ENCODE measurements around the gene PRR12. TPM values are rescaled to one million over a fixed set of nuclear protein-coding genes. Genes with fewer than 3 reads are reported as not detected.

The PRR12 gene
- total and polyA plus RNA-seq, 2 donors (not counting 3 experiments of a cell fraction or from before 2014, with no cell fraction given) = 1.9 to 37.0 TPM

DNA sequence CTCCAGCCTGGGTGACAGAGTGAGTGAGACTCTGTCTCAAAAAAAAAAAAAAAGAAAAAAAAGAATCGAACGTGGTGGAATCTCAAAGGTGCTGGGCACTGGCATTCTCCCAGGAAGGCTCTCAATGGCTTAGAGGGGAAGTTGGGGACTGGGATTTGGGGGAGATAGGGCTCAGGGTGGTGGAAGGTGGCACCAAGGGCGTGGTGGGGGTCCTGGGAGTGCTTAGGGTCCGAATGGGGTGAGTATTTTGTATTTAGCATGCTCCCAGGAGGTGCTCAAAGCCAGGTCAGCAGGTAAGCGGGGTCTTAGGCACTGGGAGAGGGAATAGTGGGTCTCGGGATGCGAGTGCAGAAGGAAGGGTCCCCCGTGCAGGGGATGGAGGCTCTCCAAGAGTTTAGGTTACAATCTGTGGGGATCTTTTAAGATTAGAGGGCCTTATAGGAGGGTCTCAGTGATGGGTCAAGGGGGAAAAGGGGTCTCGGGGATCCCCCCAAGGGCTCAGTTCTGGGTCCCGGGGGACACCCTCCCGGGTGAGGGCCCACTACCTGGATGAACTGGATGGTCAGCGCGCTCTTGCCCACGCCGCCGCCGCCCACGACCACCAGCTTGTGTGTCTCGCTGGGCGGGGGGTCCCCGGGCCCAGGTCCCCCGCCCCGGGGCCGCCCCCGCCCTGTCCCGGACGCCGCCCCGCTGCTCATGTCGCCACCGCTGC is 48.6 kb downstream of the PRR12 start:
- no peak for DNase-seq (ENCODE audit: low read depth, low spot score)
- Histone ChIP-seq H3K9ac (replicated peaks; ENCODE audit: extremely low read depth, insufficient read depth, low read length) (peak overlapping the region; percentile 80), H3K4me3 (replicated peaks in 1 of 3; ENCODE audit: insufficient read depth in 1 of 3, low read depth in 1 of 3, low read length in 3 of 3) (peak overlapping the region; percentile 57 to 83 (median 72)), H3K27ac (ENCODE audit: insufficient read depth, low read depth, low read length) (peak overlapping the region; percentile 56), H3K4me1 (ENCODE audit: control insufficient read depth, extremely low read depth, insufficient read depth, low read length) (peaks cover 33% of the 10 kb centered on the region), H2AFZ (ENCODE audit: low read depth, low read length) (no peak overlapping the region), H4K20me1 (replicated peaks; ENCODE audit: control insufficient read depth, extremely low read depth, insufficient read depth, low read length) (no peaks in the 10 kb centered on the region), H3K36me3 (ENCODE audit: control insufficient read depth in 2 of 2, extremely low read depth in 1 of 2, insufficient read depth in 2 of 2, low read length in 2 of 2) (peaks cover 0 to 2% of the 10 kb centered on the region in 2 experiments), H3K9me1 (replicated peaks; ENCODE audit: control insufficient read depth, extremely low read depth, insufficient read depth, low read length) (no peaks in the 10 kb centered on the region), H3K27me3 (ENCODE audit: control insufficient read depth in 2 of 2, insufficient read depth in 2 of 2, low read length in 2 of 2) (no peaks in the 10 kb centered on the region), H3K79me2 (ENCODE audit: control insufficient read depth, insufficient read depth, low read length) (peaks cover 38% of the 10 kb centered on the region), H3K4me2 (ENCODE audit: insufficient read depth, low read length) (peak overlapping the region; percentile 60), H3K9me3 (replicated peaks; ENCODE audit: control insufficient read depth, insufficient read depth, low read length) (no peaks in the 10 kb centered on the region)
- TF ChIP-seq, protein P1, sequence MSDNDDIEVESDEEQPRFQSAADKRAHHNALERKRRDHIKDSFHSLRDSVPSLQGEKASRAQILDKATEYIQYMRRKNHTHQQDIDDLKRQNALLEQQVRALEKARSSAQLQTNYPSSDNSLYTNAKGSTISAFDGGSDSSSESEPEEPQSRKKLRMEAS (IDR thresholded peaks at IDR 0.05; ENCODE audit: insufficient read depth, insufficient read length) = no peak
- TF ChIP-seq POLR2AphosphoS5 (IDR thresholded peaks at IDR 0.05; ENCODE audit: insufficient read depth, low read depth, low read length) = peak; percentile 50
- ChIA-PET CTCF (interaction anchor here (0.7 to 1.5 kb wide), 8 partner anchors 8 to 42 kb away, joined by 3 to 11 read pairs (median 4); no protein-coding TSS in a partner anchor), POLR2A (interaction anchor here (0.5 to 1.9 kb wide), 11 partner anchors 8 to 152 kb away, joined by 3 to 15 read pairs (median 6); partner anchors contain the start of genes AP2A1, NOSIP, PRMT1 and RPL13A)
- TSS peak; percentile 8 for BruUV-seq (replicated peaks)
- intact Hi-C loops (cut with micrococcal nuclease) = loop anchor here (1.0 to 5.0 kb wide), 11 partner anchors 26 to 289 kb away; partner anchors contain the start of genes AKT1S1, ALDH16A1, ATF5 and BCL2L12
- no peak for FAIRE-seq
- dilution Hi-C loops (cut with MboI; ENCODE audit: extremely low pct_ligation_motif_present, low sequenced_read_pairs) = no loop called here

DNA sequence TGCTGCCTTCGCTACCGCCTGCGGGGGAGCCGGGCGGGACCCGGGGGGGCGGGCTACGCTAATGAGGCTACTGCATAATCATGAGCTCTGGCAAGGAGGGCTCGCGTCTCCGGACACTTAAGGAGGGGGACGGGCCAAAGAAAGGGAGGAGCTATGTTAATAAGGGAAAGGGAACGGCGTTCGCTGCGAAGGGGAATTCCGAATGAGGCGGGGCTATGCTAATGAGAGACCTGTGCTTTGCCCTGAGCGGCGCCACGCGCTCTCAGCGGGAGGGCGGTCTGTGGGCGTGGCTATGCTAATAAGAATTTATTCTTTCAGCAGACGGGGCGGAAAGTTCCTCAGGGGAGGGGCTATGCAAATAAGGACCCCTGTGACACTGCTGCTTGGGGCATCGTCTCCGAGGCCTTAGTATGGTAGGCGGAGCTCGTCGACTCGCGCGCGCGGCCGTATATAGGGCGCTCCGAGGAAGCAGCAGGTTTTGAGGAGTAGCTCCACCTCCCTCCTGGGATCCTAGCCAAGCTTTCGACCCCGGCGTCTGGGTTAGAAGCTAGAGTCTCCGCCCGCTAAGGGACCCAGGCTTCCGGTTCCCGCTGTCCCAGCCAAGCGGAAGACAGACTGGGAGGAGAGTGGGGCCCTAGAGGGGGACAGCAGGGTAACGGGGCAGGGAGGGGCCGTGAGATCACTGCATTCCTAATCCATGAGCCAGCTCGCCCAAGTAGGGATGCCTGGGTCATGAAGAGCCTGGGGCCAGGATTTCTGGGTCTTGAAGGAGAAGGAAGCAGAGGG is 49.3 kb downstream of the PRR12 start, which contains the start of gene RRAS:
Gene RRAS (minus strand): TSS at position 31 of the 786 bp plus-strand sequence. CDS start 45 bp downstream, outside the sequence.
- Histone ChIP-seq H3K9me3 (replicated peaks; ENCODE audit: control insufficient read depth, insufficient read depth, low read length) (no peaks in the 10 kb centered on the region), H3K9me1 (replicated peaks; ENCODE audit: control insufficient read depth, extremely low read depth, insufficient read depth, low read length) (no peaks in the 10 kb centered on the region), H3K27me3 (ENCODE audit: control insufficient read depth in 2 of 2, insufficient read depth in 2 of 2, low read length in 2 of 2) (no peaks in the 10 kb centered on the region), H3K79me2 (ENCODE audit: control insufficient read depth, insufficient read depth, low read length) (peaks cover 46% of the 10 kb centered on the region), H2AFZ (ENCODE audit: low read depth, low read length) (no peak within 1 kb of the TSS), H3K4me2 (ENCODE audit: insufficient read depth, low read length) (peak within 1 kb of the TSS; percentile 68), H4K20me1 (replicated peaks; ENCODE audit: control insufficient read depth, extremely low read depth, insufficient read depth, low read length) (no peaks in the 10 kb centered on the region), H3K4me3 (replicated peaks in 1 of 3; ENCODE audit: insufficient read depth in 1 of 3, low read depth in 1 of 3, low read length in 3 of 3) (peak within 1 kb of the TSS; percentile 57 to 83 (median 72)), H3K27ac (ENCODE audit: insufficient read depth, low read depth, low read length) (peak within 1 kb of the TSS; percentile 99), H3K4me1 (ENCODE audit: control insufficient read depth, extremely low read depth, insufficient read depth, low read length) (peaks cover 33% of the 10 kb centered on the region), H3K36me3 (ENCODE audit: control insufficient read depth in 2 of 2, extremely low read depth in 1 of 2, insufficient read depth in 2 of 2, low read length in 2 of 2) (peaks cover 0 to 1% of the 10 kb centered on the region in 2 experiments), H3K9ac (replicated peaks; ENCODE audit: extremely low read depth, insufficient read depth, low read length) (peak within 1 kb of the TSS; percentile 99)
- FAIRE-seq = peak; percentile 100
- no TSS peak for BruUV-seq (replicated peaks)
- ChIA-PET POLR2A (interaction anchor here (0.5 to 1.9 kb wide), 17 partner anchors 9 to 375 kb away, joined by 3 to 15 read pairs (median 5); partner anchors contain the start of genes AP2A1, NOSIP, PRMT1 and RCN3), CTCF (interaction anchor here (0.6 to 1.5 kb wide), 11 partner anchors 9 to 94 kb away, joined by 3 to 11 read pairs (median 4); no protein-coding TSS in a partner anchor)
- intact Hi-C loops (cut with micrococcal nuclease) (loop anchor here (1.0 to 5.0 kb wide), 11 partner anchors 25 to 288 kb away; partner anchors contain the start of genes AKT1S1, ALDH16A1, ATF5 and BCL2L12), dilution Hi-C loops (cut with MboI; ENCODE audit: extremely low pct_ligation_motif_present, low sequenced_read_pairs) (no loop called here)
- peak; percentile 100 for DNase-seq (ENCODE audit: low read depth, low spot score)
- TF ChIP-seq JUN (IDR thresholded peaks at IDR 0.05; ENCODE audit: borderline replicate concordance, insufficient read depth, insufficient read length, low read depth) (peak; percentile 81), MYC (IDR thresholded peaks at IDR 0.05; ENCODE audit: low read depth, low read length) (no peak), FOS (IDR thresholded peaks at IDR 0.05; ENCODE audit: borderline replicate concordance, insufficient read depth, low read length) (peak; percentile 82), GATA2 (IDR thresholded peaks at IDR 0.05; ENCODE audit: insufficient read depth, insufficient read length, low read depth, low read length) (no peak), EZH2 (IDR thresholded peaks at IDR 0.05; ENCODE audit: borderline replicate concordance, low read depth, low read length, severe bottlenecking) (no peak), POLR2AphosphoS5 (IDR thresholded peaks at IDR 0.05; ENCODE audit: insufficient read depth, low read depth, low read length) (peak; percentile 93), POLR2A (IDR thresholded peaks at IDR 0.05; ENCODE audit: low read depth, low read length) (peak; percentile 93)
- TF ChIP-seq, protein P2, sequence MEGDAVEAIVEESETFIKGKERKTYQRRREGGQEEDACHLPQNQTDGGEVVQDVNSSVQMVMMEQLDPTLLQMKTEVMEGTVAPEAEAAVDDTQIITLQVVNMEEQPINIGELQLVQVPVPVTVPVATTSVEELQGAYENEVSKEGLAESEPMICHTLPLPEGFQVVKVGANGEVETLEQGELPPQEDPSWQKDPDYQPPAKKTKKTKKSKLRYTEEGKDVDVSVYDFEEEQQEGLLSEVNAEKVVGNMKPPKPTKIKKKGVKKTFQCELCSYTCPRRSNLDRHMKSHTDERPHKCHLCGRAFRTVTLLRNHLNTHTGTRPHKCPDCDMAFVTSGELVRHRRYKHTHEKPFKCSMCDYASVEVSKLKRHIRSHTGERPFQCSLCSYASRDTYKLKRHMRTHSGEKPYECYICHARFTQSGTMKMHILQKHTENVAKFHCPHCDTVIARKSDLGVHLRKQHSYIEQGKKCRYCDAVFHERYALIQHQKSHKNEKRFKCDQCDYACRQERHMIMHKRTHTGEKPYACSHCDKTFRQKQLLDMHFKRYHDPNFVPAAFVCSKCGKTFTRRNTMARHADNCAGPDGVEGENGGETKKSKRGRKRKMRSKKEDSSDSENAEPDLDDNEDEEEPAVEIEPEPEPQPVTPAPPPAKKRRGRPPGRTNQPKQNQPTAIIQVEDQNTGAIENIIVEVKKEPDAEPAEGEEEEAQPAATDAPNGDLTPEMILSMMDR (IDR thresholded peaks at IDR 0.05; ENCODE audit: extremely low read depth in 1 of 2, insufficient read depth in 1 of 2, low read depth in 1 of 2, low read length in 2 of 2) = no peak
- TF ChIP-seq, protein P1 (IDR thresholded peaks at IDR 0.05; ENCODE audit: insufficient read depth, insufficient read length) = no peak
